Measurements from ENCODE around the gene EPB42. TPM values are rescaled to one million over a fixed set of nuclear protein-coding genes. Genes with fewer than 3 reads are reported as not detected.
"Not testable (repeated sequence)": the region's sequence is repeated elsewhere in the genome, so short reads cannot be mapped to it uniquely, and the experiment has no call there.

EPB42 gene
- polyA plus RNA-seq, 3 donors = 0.08 to 0.13 TPM; not detected in 1

DNA sequence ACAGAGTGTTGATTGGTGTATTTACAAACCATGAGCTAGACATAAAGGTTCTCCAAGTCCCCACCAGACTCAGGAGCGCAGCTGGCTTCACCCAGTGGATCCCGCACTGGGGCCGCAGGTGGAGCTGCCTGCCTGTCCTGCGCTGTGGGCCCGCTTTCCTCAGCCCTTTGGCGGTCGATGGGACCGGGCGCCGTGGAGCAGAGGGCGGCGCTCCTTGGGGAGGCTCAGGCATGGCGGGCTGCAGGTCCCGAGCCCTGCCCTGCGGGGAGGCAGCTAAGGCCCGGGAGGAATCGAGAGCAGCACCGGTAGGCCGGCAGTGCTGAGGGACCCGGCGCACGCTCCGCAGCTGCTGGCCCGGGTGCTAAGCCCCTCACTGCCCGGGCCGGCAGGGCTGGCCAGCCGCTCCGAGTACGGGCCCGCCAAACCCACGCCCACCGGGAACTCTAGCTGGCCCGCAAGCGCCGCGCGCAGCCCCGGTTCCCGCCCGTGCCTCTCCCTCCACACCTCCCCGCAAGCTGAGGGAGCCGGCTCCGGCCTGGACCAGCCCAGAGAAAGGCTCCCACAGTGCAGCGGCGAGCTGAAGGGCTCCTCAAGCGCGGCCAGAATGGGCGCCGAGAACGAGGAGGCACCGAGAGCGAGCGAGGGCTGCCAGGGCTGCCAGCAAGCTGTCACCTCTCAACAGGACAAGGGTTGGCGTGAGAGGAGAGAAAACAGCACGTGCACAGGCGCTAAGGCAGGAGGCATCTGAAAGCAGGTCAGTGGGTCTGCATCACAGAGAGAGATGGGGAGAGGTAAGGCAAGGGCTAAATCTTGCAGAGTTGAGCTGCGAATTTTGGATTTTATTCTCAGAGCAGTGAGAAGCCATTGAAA lies 5.9 kb upstream of the EPB42 start:
- Mint-ChIP-seq H3K27me3 (ENCODE audit: low read depth in 3 of 3) (peaks cover 9 to 25% (median 17%) of the 10 kb centered on the region in 3 donors), H3K4me1 (no peaks in the 10 kb centered on the region), H3K27ac (no peak overlapping the region), H3K36me3 (no peaks in the 10 kb centered on the region), H3K9me3 (peaks cover 0 to 3% (median 1%) of the 10 kb centered on the region in 7 donors), H3K4me3 (no peak overlapping the region)
- no peak overlapping the region for H2AFZ ChIP-seq (ENCODE audit: insufficient read depth, low read depth, low read length, poor library complexity, severe bottlenecking)
- no peak overlapping the region for H3K4me3 ChIP-seq (replicated peaks in 1 of 3; ENCODE audit: low read depth in 2 of 3, low read length in 3 of 3)
- H3K36me3 ChIP-seq (replicated peaks in 1 of 2; ENCODE audit: control insufficient read depth in 1 of 2, insufficient read depth in 2 of 2, low read length in 2 of 2) = no peaks in the 10 kb centered on the region
- H3K79me2 ChIP-seq (ENCODE audit: insufficient read depth, low read length) = no peaks in the 10 kb centered on the region
- WGBS (ENCODE audit: insufficient coverage) = 95% methylated on average over 41 of the region's 57 CpGs
- TF ChIP-seq CTCF (IDR thresholded peaks at IDR 0.05) = no peak
- no peak overlapping the region for H3K27ac ChIP-seq (ENCODE audit: low read depth in 1 of 2, low read length in 2 of 2)
- no peaks in the 10 kb centered on the region for H3K9me3 ChIP-seq (replicated peaks in 1 of 2; ENCODE audit: control insufficient read depth in 1 of 2, insufficient read depth in 1 of 2, low read length in 2 of 2)
- H3K4me2 ChIP-seq (replicated peaks; ENCODE audit: extremely low read depth, low read length, poor library complexity, severe bottlenecking) = no peak overlapping the region
- no peak overlapping the region for H3K9ac ChIP-seq (ENCODE audit: insufficient read depth, low read length, poor library complexity, severe bottlenecking)
- intact Hi-C loops (cut with micrococcal nuclease) = no loop called here
- no peak for DNase-seq
- no peaks in the 10 kb centered on the region for H3K27me3 ChIP-seq (ENCODE audit: control insufficient read depth in 2 of 2, insufficient read depth in 2 of 2, low read length in 2 of 2)
- no peaks in the 10 kb centered on the region for H4K20me1 ChIP-seq (ENCODE audit: insufficient read depth, low read length)
- no peaks in the 10 kb centered on the region for H3K4me1 ChIP-seq (ENCODE audit: control insufficient read depth in 1 of 2, insufficient read depth in 2 of 2, low read length in 2 of 2)

DNA sequence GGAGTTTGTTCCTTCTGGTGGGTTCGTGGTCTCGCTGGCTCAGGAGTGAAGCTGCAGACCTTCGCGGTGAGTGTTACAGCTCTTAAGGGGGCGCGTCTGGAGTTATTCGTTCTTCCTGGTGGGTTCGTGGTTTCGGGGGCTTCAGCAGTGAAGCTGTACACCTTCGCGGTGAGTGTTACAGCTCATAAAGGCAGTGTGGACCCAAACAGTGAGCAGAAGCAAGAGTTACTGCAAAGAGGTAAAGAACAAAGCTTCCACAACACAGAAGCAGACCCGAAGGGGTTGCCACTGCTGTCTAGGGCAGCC lies 5.1 kb upstream of the EPB42 start:
- H3K9ac ChIP-seq (ENCODE audit: insufficient read depth, low read length, poor library complexity, severe bottlenecking); H4K20me1 ChIP-seq (ENCODE audit: insufficient read depth, low read length); H3K27me3 ChIP-seq (ENCODE audit: control insufficient read depth in 2 of 2, insufficient read depth in 2 of 2, low read length in 2 of 2); H3K27ac Mint-ChIP-seq; H3K4me1 Mint-ChIP-seq; H2AFZ ChIP-seq (ENCODE audit: insufficient read depth, low read depth, low read length, poor library complexity, severe bottlenecking); H3K9me3 ChIP-seq (replicated peaks in 1 of 2; ENCODE audit: control insufficient read depth in 1 of 2, insufficient read depth in 1 of 2, low read length in 2 of 2); DNase-seq; H3K4me1 ChIP-seq (ENCODE audit: control insufficient read depth in 1 of 2, insufficient read depth in 2 of 2, low read length in 2 of 2); H3K79me2 ChIP-seq (ENCODE audit: insufficient read depth, low read length); H3K4me3 ChIP-seq (replicated peaks in 1 of 3; ENCODE audit: low read depth in 2 of 3, low read length in 3 of 3); H3K36me3 ChIP-seq (replicated peaks in 1 of 2; ENCODE audit: control insufficient read depth in 1 of 2, insufficient read depth in 2 of 2, low read length in 2 of 2); H3K36me3 Mint-ChIP-seq; H3K4me2 ChIP-seq (replicated peaks; ENCODE audit: extremely low read depth, low read length, poor library complexity, severe bottlenecking); H3K27ac ChIP-seq (ENCODE audit: low read depth in 1 of 2, low read length in 2 of 2); H3K9me3 Mint-ChIP-seq; H3K4me3 Mint-ChIP-seq: not testable (repeated sequence)
- WGBS (ENCODE audit: insufficient coverage) = 67% methylated on average over 11 of the region's 12 CpGs
- H3K27me3 Mint-ChIP-seq (ENCODE audit: low read depth in 3 of 3) = peaks cover 9 to 25% (median 17%) of the 10 kb centered on the region in 3 donors
- intact Hi-C loops (cut with micrococcal nuclease) = loop anchor here in 1 of 2 donors (2.0 kb wide), 1 partner anchor 61 kb away; no protein-coding TSS in a partner anchor
